Left ventricle myocardium superior (tissue), 1 donor: ENCODE results near the gene ANO6. TPM values are rescaled to one million over a fixed set of nuclear protein-coding genes. Genes with fewer than 3 reads are reported as not detected.

Experiments
- ATAC-seq: fragments of 200-7000 bp; cut with Tn5 transposase; one replicate; pipeline ENCODE4 v1.9.1; 2020; ENCODE audit warnings: mild to moderate bottlenecking, moderate library complexity
- DNase-seq: peaks from one replicate; pipeline ENCODE4 v3.0.0-alpha.2; 2020
- intact Hi-C: fragments of 100-400 bp; cut with micrococcal nuclease; formaldehyde crosslinking; loops from one replicate; pipeline ENCODE4 v1.11.0; 2022
- total RNA-seq: library from RNA; stranded (reverse); fragmentation: NEBNext Ultra II Directional; extraction: Animal tissue kit (Norgen Biotek cat#: 25700); gene quantifications from one replicate; pipeline ENCODE4 v1.2.1, GENCODE V29; 2021
- donor health status: DM: no; HTN: yes; CAD: no; lungs with severe emphysema.

ANO6 gene
- total RNA-seq, 1 donor from 2014 or later = 44.9 TPM

DNA sequence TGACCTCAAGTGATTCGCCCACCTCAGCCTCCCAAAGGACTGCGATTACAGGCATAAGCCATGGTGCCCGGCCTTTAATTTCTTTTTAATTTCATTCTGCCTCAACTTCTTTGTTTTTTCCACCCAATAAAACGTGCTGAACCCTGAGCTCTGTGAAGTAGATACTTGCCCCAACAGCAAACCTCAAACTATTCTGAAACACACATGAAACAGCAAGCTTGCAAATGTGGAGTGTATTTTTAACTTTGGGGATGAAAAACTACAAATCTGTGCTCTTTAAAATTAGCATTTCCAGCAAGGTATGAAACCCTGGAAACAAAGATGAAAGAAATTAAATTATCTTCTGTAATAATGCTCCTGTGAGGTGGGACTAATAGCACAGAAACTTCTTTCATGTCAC lies 246.6 kb downstream of the ANO6 start:
- intact Hi-C loops = no loop called here
- no peak for ATAC-seq
- DNase-seq = no peak

- no peak for DNase-seq
- peak; percentile 37 for ATAC-seq
- intact Hi-C loops = no loop called here
These were observed 248.8 kb downstream of the ANO6 start for GRCh38 chr12:45464699-45465098.

GRCh38 chr12:45468751-45469615 lies 253.1 kb downstream of the ANO6 start:
- DNase-seq (no peak), ATAC-seq (no peak)
- intact Hi-C loops = no loop called here

DNA sequence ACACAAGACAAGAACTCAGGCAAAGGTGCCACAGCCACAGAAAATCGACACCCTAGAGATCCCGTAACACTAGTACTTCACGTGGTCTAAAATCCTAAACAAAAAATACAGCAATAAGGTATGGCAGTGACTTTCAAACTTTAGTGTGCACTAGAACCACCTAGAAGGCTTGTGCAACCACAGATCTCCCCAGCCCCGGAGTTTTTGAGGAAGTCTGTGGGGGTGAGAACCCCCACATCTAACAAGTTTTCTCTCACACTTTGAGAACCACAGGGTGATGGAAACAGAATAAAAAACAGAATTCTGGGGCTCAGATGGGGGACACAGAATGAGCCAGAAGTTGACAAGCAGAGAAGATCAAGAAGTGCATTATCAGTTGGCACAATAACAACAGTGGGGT lies 254.0 kb downstream of the ANO6 start:
- intact Hi-C loops = no loop called here
- ATAC-seq (no peak), DNase-seq (no peak)

DNA sequence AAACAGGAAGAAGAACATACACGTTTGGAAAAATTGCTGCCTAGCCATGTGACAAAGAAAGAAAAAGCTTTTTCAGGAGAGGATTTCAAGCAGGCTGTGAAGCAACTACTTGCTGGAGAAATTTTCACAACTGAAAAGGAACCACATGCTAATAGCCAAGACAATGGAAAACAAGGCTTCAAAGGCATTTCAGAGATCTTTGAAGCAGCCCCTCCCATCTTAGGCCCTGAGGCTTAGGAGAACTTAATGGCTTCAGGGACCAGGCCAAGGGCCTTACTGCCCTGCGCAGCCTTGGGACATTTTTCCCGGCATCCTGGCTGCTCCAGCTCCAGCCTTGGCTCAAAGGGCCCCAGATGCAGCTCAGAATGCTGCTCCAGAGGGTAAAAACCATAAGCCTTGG lies 257.7 kb downstream of the ANO6 start:
- ATAC-seq (no peak), DNase-seq (no peak)
- intact Hi-C loops = no loop called here

GRCh38 chr12:45475594-45475993 lies 259.7 kb downstream of the ANO6 start:
- intact Hi-C loops = no loop called here
- DNase-seq = no peak
- ATAC-seq = no peak

GRCh38 chr12:45477526-45477925 lies 261.6 kb downstream of the ANO6 start:
- ATAC-seq (no peak), DNase-seq (no peak)
- intact Hi-C loops = no loop called here

DNA sequence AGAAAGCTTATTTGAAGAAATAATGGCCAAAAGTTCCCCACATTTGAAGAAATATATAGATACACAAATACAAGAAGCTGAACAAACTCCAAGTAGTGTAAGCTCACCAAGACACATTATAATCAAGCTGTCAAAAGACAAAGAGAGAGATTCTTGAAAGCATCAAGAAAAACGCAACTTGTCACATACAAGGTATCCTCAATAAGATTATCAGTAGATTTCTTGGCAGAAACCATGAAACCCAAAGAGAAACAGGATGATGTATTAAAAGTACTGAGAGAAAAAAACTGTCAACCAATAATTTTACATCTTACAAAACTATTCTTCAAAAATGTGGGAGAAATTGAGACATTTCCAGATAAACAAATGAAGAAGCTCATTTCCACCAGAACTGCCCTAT lies 263.0 kb downstream of the ANO6 start:
- no peak for DNase-seq
- no peak for ATAC-seq
- intact Hi-C loops = no loop called here

GRCh38 chr12:45481746-45482145 lies 265.9 kb downstream of the ANO6 start:
- intact Hi-C loops = no loop called here
- DNase-seq (no peak), ATAC-seq (no peak)

DNA sequence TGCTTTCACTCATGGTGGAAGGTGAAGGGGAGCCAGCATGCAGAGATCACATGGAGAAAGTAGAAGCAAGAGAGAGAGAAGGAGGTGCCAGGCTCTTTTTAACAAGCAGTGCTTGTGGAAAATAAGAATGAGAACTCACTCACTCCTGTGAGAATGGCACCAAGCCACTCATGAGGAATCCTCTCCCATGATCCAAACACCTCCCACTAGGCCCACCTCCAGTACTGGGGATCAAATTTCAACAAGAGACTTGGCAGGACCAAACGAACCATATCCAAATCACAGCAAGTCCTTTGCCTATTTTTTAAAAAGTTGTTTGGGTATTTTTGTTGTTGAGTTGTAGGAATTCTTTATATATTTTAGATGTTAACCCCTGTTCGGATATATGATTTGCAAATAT lies 267.7 kb downstream of the ANO6 start:
- peak; percentile 30 for DNase-seq
- intact Hi-C loops = no loop called here
- peak; percentile 88 for ATAC-seq

Other genes with a start within 250 kb of the ANO6 start
- 0.07 TPM for gene DBX2, start 165.0 kb upstream of the ANO6 start, total RNA-seq